HepG2 (cell line): ENCODE results near the gene ARPP19. TPM values are rescaled to one million over a fixed set of nuclear protein-coding genes. Genes with fewer than 3 reads are reported as not detected.

ENCODE experiments used
- ATAC-seq: fragments of 200-7000 bp; cut with Tn5 transposase; 3 replicates; pipeline ENCODE4 v1.9.1; 2020; ENCODE audit warnings: mild to moderate bottlenecking, moderate library complexity
- BruUV-seq: library from RNA; stranded (reverse); fragments of 400-500 nt; replicated peaks from 2 replicates; lab custom pipeline; 2021; lab: Mats Ljungman, UMichigan
- CTCF ChIA-PET: fragments of 300-600 bp; formaldehyde crosslinking; extraction: SDS; loops from one replicate; lab custom pipeline; 2021; ENCODE audit warnings: low total read pairs, inconsistent platforms, low intra/inter-chr PET ratio; lab: Yijun Ruan, JAX
- POLR2A ChIA-PET: fragments of 350-600 bp; sonication (Branson Sonifier 250); formaldehyde crosslinking; loops from one replicate; lab custom pipeline; 2020; ENCODE audit warnings: antibody characterized with exemption, inconsistent platforms; lab: Yijun Ruan, JAX
- DNase-seq: peaks from one replicate; pipeline ENCODE4 v3.0.0-alpha.2; 2015; ENCODE audit warnings: low spot score
- FAIRE-seq: peaks from 3 replicates; lab custom pipeline; 2011; peaks lifted over from hg19 to GRCh38; lab: Jason Lieb, UNC
- H2AFZ ChIP-seq: one replicate; pipeline ENCODE4 v1.6.1; 2011; ENCODE audit warnings: low read length, inconsistent platforms
- H3K27ac ChIP-seq: fragments of 300-600 bp; 3 replicates; pipeline ENCODE4 v1.8.0; 2011; ENCODE audit warnings: mixed run types, mild to moderate bottlenecking, mixed read lengths, low read length, inconsistent platforms; ENCODE audit not compliant: insufficient read depth; ENCODE audit errors: extremely low read length
- H3K27me3 ChIP-seq, 2 experiments: fragments of 200-600 bp in 1 of 2; 2 replicates in 1 of 2; 3 replicates in 1 of 2; pipeline versions ENCODE4 v1.6.0 to v1.8.0; 2011; ENCODE audit warnings: low read length in 2 of 2, mild to moderate bottlenecking in 2 of 2, moderate library complexity in 2 of 2, inconsistent platforms in 1 of 2; ENCODE audit not compliant: insufficient read depth in 2 of 2, control insufficient read depth in 1 of 2
- H3K36me3 ChIP-seq, 2 experiments: fragments of 200-600 bp in 1 of 2; replicated peaks in 1 of 2; 2 replicates in 1 of 2; 3 replicates in 1 of 2; pipeline versions ENCODE4 v1.5.1 to v1.8.0; 2011; ENCODE audit warnings: low read length in 2 of 2, inconsistent platforms in 1 of 2; ENCODE audit not compliant: insufficient read depth in 2 of 2, control insufficient read depth in 1 of 2
- H3K4me1 ChIP-seq: 2 replicates; pipeline ENCODE4 v1.5.1; 2012; ENCODE audit warnings: low read length, inconsistent platforms; ENCODE audit not compliant: insufficient read depth
- H3K4me2 ChIP-seq: 2 replicates; pipeline ENCODE4 v1.6.0; 2011; ENCODE audit warnings: low read depth, low read length, inconsistent platforms
- H3K4me3 ChIP-seq, 3 experiments: fragments of 200-600 bp in 1 of 3; sonication (generic), shearing (Covaris generic) in 1 of 3; replicated peaks in 1 of 3; 2 replicates each; pipeline ENCODE4 v1.5.1; 2011 to 2016; ENCODE audit warnings: low read length in 3 of 3, inconsistent platforms in 2 of 3, low read depth in 2 of 3, mild to moderate bottlenecking in 2 of 3, control low read depth in 1 of 3, mixed read lengths in 1 of 3; ENCODE audit not compliant: insufficient read depth in 1 of 3
- H3K79me2 ChIP-seq: one replicate; pipeline ENCODE4 v1.6.1; 2011; ENCODE audit warnings: low read length, inconsistent platforms; ENCODE audit not compliant: insufficient read depth
- H3K9ac ChIP-seq: 2 replicates; pipeline ENCODE4 v1.6.0; 2011; ENCODE audit warnings: mild to moderate bottlenecking, low read depth, low read length, inconsistent platforms; ENCODE audit not compliant: insufficient read depth
- H3K9me3 ChIP-seq: 2 replicates; pipeline ENCODE4 v1.5.1; 2012; ENCODE audit warnings: mild to moderate bottlenecking, low read length
- H4K20me1 ChIP-seq: 2 replicates; pipeline ENCODE4 v1.6.0; 2011; ENCODE audit warnings: inconsistent platforms, mild to moderate bottlenecking, low read length, moderate library complexity; ENCODE audit not compliant: insufficient read depth
- ERF ChIP-seq: IDR thresholded peaks from 2 replicates; pipeline ENCODE4 v1.6.1; 2018; ENCODE audit warnings: missing biosample characterization, missing genetic modification reagents
- NR2F1 ChIP-seq, 2 experiments: fragments of 450-650 bp in 1 of 2; formaldehyde crosslinking in 1 of 2; IDR thresholded peaks; 2 replicates each; pipeline versions ENCODE4 v1.5.0 to v1.6.1; 2016 to 2020; ENCODE audit warnings: mild to moderate bottlenecking in 1 of 2, missing compliant biosample characterization in 1 of 2, missing genetic modification reagents in 1 of 2, moderate library complexity in 1 of 2
- PRDM10 ChIP-seq: sonication (generic); formaldehyde crosslinking; IDR thresholded peaks from 2 replicates; pipeline ENCODE4 v1.4.0; 2020; ENCODE audit warnings: low read depth, missing genetic modification reagents
- RORA ChIP-seq: sonication (generic); formaldehyde crosslinking; IDR thresholded peaks from 2 replicates; pipeline ENCODE4 v1.5.0; 2020; ENCODE audit warnings: mild to moderate bottlenecking, missing genetic modification reagents, moderate library complexity
- TFE3 ChIP-seq: IDR thresholded peaks from 2 replicates; pipeline ENCODE4 v1.6.1; 2016
- ZIK1 ChIP-seq: sonication (generic); formaldehyde crosslinking; IDR thresholded peaks from 2 replicates; pipeline ENCODE4 v1.5.0; 2020; ENCODE audit warnings: mild to moderate bottlenecking, low read depth, missing genetic modification reagents, borderline replicate concordance
- ZNF12 ChIP-seq: sonication (generic); formaldehyde crosslinking; IDR thresholded peaks from 2 replicates; pipeline ENCODE4 v1.5.0; 2020; ENCODE audit warnings: missing genetic modification reagents
- ZSCAN31 ChIP-seq: sonication (generic); formaldehyde crosslinking; IDR thresholded peaks from 2 replicates; pipeline ENCODE4 v1.5.0; 2020; ENCODE audit warnings: low read depth, mild to moderate bottlenecking, missing genetic modification reagents
- WGBS: methylation state at CpG from one replicate; pipeline ENCODE4 v1.1.6; 2017; ENCODE audit warnings: low lambda C conversion rate; 5-methylcytosine and 5-hydroxymethylcytosine counted together
- in situ Hi-C: cut with HindIII; loops from 2 replicates; pipeline ENCODE4 v1.10.0; 2017; ENCODE audit warnings: low pct_unique_long_range_greater_than_20kb; ENCODE audit not compliant: extremely low pct_ligation_motif_present
- intact Hi-C: fragments of 100-400 bp; cut with micrococcal nuclease; formaldehyde crosslinking; loops from one replicate; pipeline ENCODE4 v1.10.0; 2022; ENCODE audit not compliant: unreplicated experiment
- polyA plus RNA-seq, 8 experiments: library from polyadenylated mRNA; depleted of rRNA in 3 of 8; stranded (reverse) in 7 of 8; unstranded in 1 of 8; fragments of >200 nt; fragmentation: Illumina TruSeq in 4 of 8; extraction: Trizol in 4 of 8; gene quantifications; 2 replicates each; pipeline versions ENCODE4 v1.2.1 to v1.2.3, GENCODE V29; 2011 to 2016; ENCODE audit warnings: low read depth in 4 of 8, missing spikeins in 1 of 8, mixed read lengths in 1 of 8; ENCODE audit not compliant: insufficient read depth in 1 of 8
- total RNA-seq, 5 experiments: library from RNA; depleted of rRNA; stranded (reverse); fragments of >200 nt; fragmentation: Illumina TruSeq; extraction: Trizol; gene quantifications; 2 replicates each; pipeline ENCODE4 v1.2.3, GENCODE V29; 2016; ENCODE audit warnings: low read depth in 1 of 5
- TF ChIP-seq, protein P1 (sequence below): sonication (generic); formaldehyde crosslinking; IDR thresholded peaks from 2 replicates; pipeline ENCODE4 v1.5.0; 2020; ENCODE audit warnings: mild to moderate bottlenecking, missing genetic modification reagents

Gene ARPP19
- total and polyA plus RNA-seq, 2 of the 13 experiments (the other 11 are each of a cell fraction or from before 2014, with no cell fraction given), result 70.8 to 123 TPM

DNA sequence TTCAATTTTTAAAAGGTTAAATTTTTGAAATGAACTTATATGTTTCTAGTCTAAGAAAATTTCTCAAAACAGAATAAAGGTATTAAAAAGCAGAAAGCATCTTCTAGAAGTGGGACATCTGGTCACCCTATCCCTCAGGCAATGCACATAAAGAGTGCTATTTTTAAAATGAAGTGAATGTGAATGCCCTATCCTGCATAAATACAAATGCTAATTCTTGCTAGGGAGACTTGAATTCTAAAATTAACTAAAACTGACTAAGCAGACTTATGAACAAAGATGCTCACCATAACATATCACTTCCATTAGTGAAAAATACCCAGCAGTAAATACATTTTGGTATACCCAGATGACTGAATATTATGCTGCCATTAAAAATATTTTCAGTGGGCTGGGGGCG lies 51.8 kb downstream of the ARPP19 start:
- intact Hi-C loops, result no loop called here
- Histone ChIP-seq H3K4me3 (no peak overlapping the region), H2AFZ (no peak overlapping the region), H3K27ac (no peak overlapping the region)
- ATAC-seq (no peak), FAIRE-seq (no peak), DNase-seq (no peak)
- BruUV-seq, result no TSS peak
- no peak for TF ChIP-seq ERF (CRISPR knock-in tag)
- TF ChIP-seq, protein P1, sequence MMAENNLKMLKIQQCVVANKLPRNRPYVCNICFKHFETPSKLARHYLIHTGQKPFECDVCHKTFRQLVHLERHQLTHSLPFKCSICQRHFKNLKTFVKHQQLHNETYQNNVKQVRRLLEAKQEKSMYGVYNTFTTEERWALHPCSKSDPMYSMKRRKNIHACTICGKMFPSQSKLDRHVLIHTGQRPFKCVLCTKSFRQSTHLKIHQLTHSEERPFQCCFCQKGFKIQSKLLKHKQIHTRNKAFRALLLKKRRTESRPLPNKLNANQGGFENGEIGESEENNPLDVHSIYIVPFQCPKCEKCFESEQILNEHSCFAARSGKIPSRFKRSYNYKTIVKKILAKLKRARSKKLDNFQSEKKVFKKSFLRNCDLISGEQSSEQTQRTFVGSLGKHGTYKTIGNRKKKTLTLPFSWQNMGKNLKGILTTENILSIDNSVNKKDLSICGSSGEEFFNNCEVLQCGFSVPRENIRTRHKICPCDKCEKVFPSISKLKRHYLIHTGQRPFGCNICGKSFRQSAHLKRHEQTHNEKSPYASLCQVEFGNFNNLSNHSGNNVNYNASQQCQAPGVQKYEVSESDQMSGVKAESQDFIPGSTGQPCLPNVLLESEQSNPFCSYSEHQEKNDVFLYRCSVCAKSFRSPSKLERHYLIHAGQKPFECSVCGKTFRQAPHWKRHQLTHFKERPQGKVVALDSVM (CRISPR knock-in tag), result no peak
- TF ChIP-seq, all 625 proteins: peak for 0
- no peaks in the 10 kb centered on the region for H3K79me2 ChIP-seq
- no peaks in the 10 kb centered on the region; a peak in 1 of 5 replicates for H3K27me3 ChIP-seq
- WGBS, result 0% methylated on average over 1 of the region's 1 CpG
- CTCF ChIA-PET, result no interaction called here
- POLR2A ChIA-PET, result no interaction called here
- no peaks in the 10 kb centered on the region for H3K36me3 ChIP-seq
- in situ Hi-C loops, result no loop called here
- no peaks in the 10 kb centered on the region for H4K20me1 ChIP-seq
- no peaks in the 10 kb centered on the region for H3K4me1 ChIP-seq
- H3K9ac ChIP-seq, result no peak overlapping the region
- H3K4me2 ChIP-seq, result no peak overlapping the region
- H3K9me3 ChIP-seq, result no peaks in the 10 kb centered on the region

DNA sequence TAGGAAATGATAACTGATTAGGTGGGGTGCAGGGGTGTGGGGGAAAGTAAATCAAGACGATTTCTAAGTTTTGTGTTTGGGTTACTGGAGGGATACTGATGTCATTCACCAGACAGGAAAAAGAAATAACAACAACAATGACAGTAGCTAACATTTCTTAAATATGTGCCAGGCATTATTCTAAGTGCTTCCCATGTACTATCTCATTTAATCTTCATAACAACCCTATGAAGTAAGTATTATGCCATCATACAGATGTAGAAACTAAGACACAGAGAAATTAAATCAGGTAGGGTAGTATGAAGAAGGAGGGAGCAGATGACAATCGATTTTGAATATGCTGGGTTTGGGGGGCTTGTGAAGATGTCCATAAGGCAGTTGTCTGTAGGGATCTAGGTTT lies 53.5 kb downstream of the ARPP19 start:
- CTCF ChIA-PET, result no interaction called here
- no peak for ATAC-seq
- no TSS peak for BruUV-seq
- TF ChIP-seq ZIK1 (CRISPR knock-in tag) (no peak), ZSCAN31 (CRISPR knock-in tag) (no peak), RORA (CRISPR knock-in tag) (no peak), NR2F1 (CRISPR knock-in tag; IDR thresholded peaks at IDR 0.05) (no peak), PRDM10 (CRISPR knock-in tag) (no peak), TFE3 (CRISPR knock-in tag) (no peak), ZNF12 (CRISPR knock-in tag) (no peak)

More for the DNA sequence above, 53.5 kb downstream of the ARPP19 start:
- in situ Hi-C loops, result no loop called here
- POLR2A ChIA-PET, result no interaction called here
- Histone ChIP-seq H3K4me2 (no peak overlapping the region), H3K79me2 (no peaks in the 10 kb centered on the region), H4K20me1 (no peaks in the 10 kb centered on the region), H3K36me3 (no peaks in the 10 kb centered on the region), H3K27ac (no peak overlapping the region), H3K4me1 (no peaks in the 10 kb centered on the region), H3K4me3 (no peak overlapping the region), H3K27me3 (no peaks in the 10 kb centered on the region; a peak in 2 of 5 replicates), H2AFZ (no peak overlapping the region), H3K9me3 (no peaks in the 10 kb centered on the region), H3K9ac (no peak overlapping the region)
- 0% methylated on average over 2 of the region's 2 CpGs for WGBS
- DNase-seq (no peak), FAIRE-seq (no peak)
- intact Hi-C loops, result no loop called here
